ENCODE measurements around the gene SRRT. TPM values are rescaled to one million over a fixed set of nuclear protein-coding genes. Genes with fewer than 3 reads are reported as not detected.

Gene SRRT
- total and polyA plus RNA-seq, 2 of the 4 experiments (the other 2 are of a cell fraction) = 41.4 to 93.5 TPM

GRCh38 chr7:100901921-100902332 is 27.0 kb downstream of the SRRT start:
- no peaks in the 10 kb centered on the region for H3K4me1 ChIP-seq (ENCODE audit: control insufficient read depth, insufficient read depth, low read length)
- peaks cover 3% of the 10 kb centered on the region; the same call in 1 of the 2 replicates for H3K9me3 ChIP-seq (ENCODE audit: control insufficient read depth, insufficient read depth, low read length)
- no peak overlapping the region for H3K27ac ChIP-seq (ENCODE audit: insufficient read depth, low read length)
- no peak overlapping the region for H2BK5ac ChIP-seq (ENCODE audit: low read depth, low read length, poor library complexity, severe bottlenecking)
- intact Hi-C loops (cut with micrococcal nuclease) (no loop called here), in situ Hi-C loops (cut with MboI; ENCODE audit: low sequenced_read_pairs) (no loop called here), dilution Hi-C loops (cut with HindIII; ENCODE audit: low sequenced_read_pairs, unreplicated experiment) (no loop called here)
- H3K27me3 ChIP-seq (ENCODE audit: control insufficient read depth, insufficient read depth, low read length) = peaks cover 26% of the 10 kb centered on the region
- no peak overlapping the region for H3K9ac ChIP-seq (ENCODE audit: low read depth, low read length)
- 100% methylated on average over 1 of the region's 5 CpGs; no CpG with 5 or more reads in 1 of the 2 experiments for WGBS, 2 experiments (ENCODE audit: extremely low coverage in 2 of 2, insufficient read length in 1 of 2)
- no peak overlapping the region for H2BK20ac ChIP-seq (ENCODE audit: low read depth, low read length)
- H3K14ac ChIP-seq (replicated peaks; ENCODE audit: low read depth, low read length) = no peak overlapping the region
- no peak overlapping the region for H2AK9ac ChIP-seq (replicated peaks; ENCODE audit: low read depth, low read length, poor library complexity)
- H3K4ac ChIP-seq (ENCODE audit: low read depth, low read length) = no peak overlapping the region
- no peaks in the 10 kb centered on the region for H3K79me1 ChIP-seq (ENCODE audit: low read depth in 1 of 2, low read length in 2 of 2)
- POLR2A ChIA-PET (ENCODE audit: unreplicated experiment) = no interaction called here
- H3K56ac ChIP-seq (ENCODE audit: extremely low read depth, insufficient read depth, low read length) = no peak overlapping the region
- no peak overlapping the region for H2BK120ac ChIP-seq (ENCODE audit: low read depth, low read length)
- H2BK15ac ChIP-seq (ENCODE audit: low read depth, low read length) = no peak overlapping the region
- no peak overlapping the region for H4K91ac ChIP-seq (ENCODE audit: insufficient read depth, low read depth, low read length)
- TF ChIP-seq FOS (IDR thresholded peaks at IDR 0.05; ENCODE audit: low read depth, low read length) = no peak
- TF ChIP-seq POLR2A (IDR thresholded peaks at IDR 0.05; ENCODE audit: low read depth, low read length) = no peak
- TF ChIP-seq MAFK (IDR thresholded peaks at IDR 0.05; ENCODE audit: low read depth, low read length) = no peak
- no peak for TF ChIP-seq SMC3 (IDR thresholded peaks at IDR 0.05; ENCODE audit: low read depth, low read length)
- no peak for TF ChIP-seq RCOR1 (IDR thresholded peaks at IDR 0.05; ENCODE audit: insufficient replicate concordance, low read length)
- no peak for TF ChIP-seq CEBPB (IDR thresholded peaks at IDR 0.05; ENCODE audit: low read depth, low read length)
- TF ChIP-seq, protein P1, sequence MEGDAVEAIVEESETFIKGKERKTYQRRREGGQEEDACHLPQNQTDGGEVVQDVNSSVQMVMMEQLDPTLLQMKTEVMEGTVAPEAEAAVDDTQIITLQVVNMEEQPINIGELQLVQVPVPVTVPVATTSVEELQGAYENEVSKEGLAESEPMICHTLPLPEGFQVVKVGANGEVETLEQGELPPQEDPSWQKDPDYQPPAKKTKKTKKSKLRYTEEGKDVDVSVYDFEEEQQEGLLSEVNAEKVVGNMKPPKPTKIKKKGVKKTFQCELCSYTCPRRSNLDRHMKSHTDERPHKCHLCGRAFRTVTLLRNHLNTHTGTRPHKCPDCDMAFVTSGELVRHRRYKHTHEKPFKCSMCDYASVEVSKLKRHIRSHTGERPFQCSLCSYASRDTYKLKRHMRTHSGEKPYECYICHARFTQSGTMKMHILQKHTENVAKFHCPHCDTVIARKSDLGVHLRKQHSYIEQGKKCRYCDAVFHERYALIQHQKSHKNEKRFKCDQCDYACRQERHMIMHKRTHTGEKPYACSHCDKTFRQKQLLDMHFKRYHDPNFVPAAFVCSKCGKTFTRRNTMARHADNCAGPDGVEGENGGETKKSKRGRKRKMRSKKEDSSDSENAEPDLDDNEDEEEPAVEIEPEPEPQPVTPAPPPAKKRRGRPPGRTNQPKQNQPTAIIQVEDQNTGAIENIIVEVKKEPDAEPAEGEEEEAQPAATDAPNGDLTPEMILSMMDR (conservative IDR thresholded peaks at IDR 0.05; ENCODE audit: low read depth, low read length) = no peak
- no peak for TF ChIP-seq RAD21 (IDR thresholded peaks at IDR 0.05; ENCODE audit: low read length)
- no peak for TF ChIP-seq MXI1 (IDR thresholded peaks at IDR 0.05; ENCODE audit: borderline replicate concordance, low read depth, low read length)
- no peak for TF ChIP-seq RFX5 (IDR thresholded peaks at IDR 0.05; ENCODE audit: low read depth, low read length)
- TF ChIP-seq CHD1 (IDR thresholded peaks at IDR 0.05; ENCODE audit: low read depth, low read length) = no peak
- no peak overlapping the region for H3K4me3 ChIP-seq (ENCODE audit: insufficient read depth, low read depth, low read length)
- BruUV-seq (replicated peaks) = no TSS peak
- H4K8ac ChIP-seq (ENCODE audit: low read depth in 2 of 2, low read length in 2 of 2) = no peak overlapping the region
- no peak overlapping the region for H2AK5ac ChIP-seq (ENCODE audit: low read depth, low read length)
- ATAC-seq (ENCODE audit: low read depth) (no peak), DNase-seq (no peak)
- H4K5ac ChIP-seq (ENCODE audit: low read depth, low read length) = no peak overlapping the region
- CTCF ChIA-PET = no interaction called here
- H3K9me1 ChIP-seq (ENCODE audit: insufficient read depth, low read length) = no peaks in the 10 kb centered on the region
- no peak overlapping the region for H3K23ac ChIP-seq (ENCODE audit: low read depth, low read length)
- no peak overlapping the region for H2AFZ ChIP-seq (replicated peaks; ENCODE audit: low read length, poor library complexity)
- H3K18ac ChIP-seq (ENCODE audit: low read depth, low read length) = no peak overlapping the region
- H3K4me2 ChIP-seq (ENCODE audit: low read depth, low read length) = no peak overlapping the region
- H3K36me3 ChIP-seq (ENCODE audit: control insufficient read depth, insufficient read depth, low read length) = no peaks in the 10 kb centered on the region
- H4K20me1 ChIP-seq (ENCODE audit: insufficient read depth, low read length) = no peaks in the 10 kb centered on the region
